Gastrocnemius medialis (tissue), 4 donors: ENCODE data around the gene LRRN2. TPM values are rescaled to one million over a fixed set of nuclear protein-coding genes. Genes with fewer than 3 reads are reported as not detected.

Experiments used
- ATAC-seq, 2 donors: fragments of 150-250 bp; one replicate each; pipeline ENCODE4 v1.9.1; 2016
- DNase-seq, 2 donors: peaks; one replicate each; pipeline ENCODE4 v3.0.0-alpha.2; 2019
- H3K27ac ChIP-seq, 4 donors: fragments of 200-600 bp; sonication (generic); 1 replicate in 1 of 4; 2 replicates in 3 of 4; pipeline ENCODE4 v1.5.1; 2016 to 2018; ENCODE audit warnings: mild to moderate bottlenecking in 2 of 4, moderate library complexity in 1 of 4
- H3K27me3 ChIP-seq, 3 donors: fragments of 200-600 bp; sonication (generic) in 2 of 3; 1 replicate in 1 of 3; 2 replicates in 2 of 3; pipeline versions ENCODE4 v1.5.1 to v1.6.0; 2016 to 2019; ENCODE audit warnings: mild to moderate bottlenecking in 1 of 3, moderate library complexity in 1 of 3
- H3K36me3 ChIP-seq, 2 donors: fragments of 200-600 bp; sonication (generic) in 1 of 2; one replicate each; pipeline ENCODE4 v1.5.1; 2017 to 2018
- H3K4me1 ChIP-seq, 2 donors: fragments of 200-600 bp; sonication (generic) in 1 of 2; one replicate each; pipeline ENCODE4 v1.5.1; 2016 to 2017; ENCODE audit warnings: mild to moderate bottlenecking in 2 of 2
- H3K4me3 ChIP-seq, 4 donors: fragments of 200-600 bp; sonication (generic) in 3 of 4; 1 replicate in 1 of 4; 2 replicates in 3 of 4; pipeline ENCODE4 v1.5.1; 2016 to 2019; ENCODE audit warnings: mild to moderate bottlenecking in 2 of 4
- H3K9me3 ChIP-seq, 3 donors: fragments of 200-600 bp; sonication (generic) in 2 of 3; 1 replicate in 1 of 3; 2 replicates in 2 of 3; pipeline ENCODE4 v1.5.1; 2016 to 2019
- POLR2A ChIP-seq, 2 donors: fragments of 450-650 bp; IDR thresholded peaks; one replicate each; pipeline ENCODE4 v1.6.1; 2017; ENCODE audit warnings: antibody characterized with exemption in 2 of 2, mild to moderate bottlenecking in 2 of 2, moderate library complexity in 2 of 2
- in situ Hi-C, 4 donors: fragments of 200-750 bp; cut with MboI; loops; one replicate each; pipeline versions ENCODE4 v1.15.0 to v1.8.0; 2017; ENCODE audit warnings: low sequenced_read_pairs in 4 of 4
- intact Hi-C: fragments of 100-400 bp; cut with DNase I; formaldehyde crosslinking; loops from one replicate; pipeline ENCODE4 v1.15.1; 2023; ENCODE audit warnings: low total_unique reads
- total RNA-seq, 4 donors: library from RNA; depleted of rRNA; stranded (reverse); fragments of >200 nt; gene quantifications; one replicate each; pipeline versions ENCODE4 v1.1.0 to v1.2.3, GENCODE V29; 2016
- TF ChIP-seq, protein P1 (sequence below), 5 experiments: fragments of 450-650 bp in 3 of 5; fragments of 200-600 bp in 2 of 5; sonication (generic) in 2 of 5; IDR thresholded peaks in 4 of 5; conservative IDR thresholded peaks in 1 of 5; 1 replicate in 4 of 5; 2 replicates in 1 of 5; pipeline ENCODE4 v1.5.1; 2016 to 2019; ENCODE audit warnings: antibody characterized with exemption in 5 of 5, mild to moderate bottlenecking in 3 of 5, moderate library complexity in 3 of 5

LRRN2 gene
- total RNA-seq, 4 donors from 2014 or later, result 0.46 to 1.1 (median 0.93) TPM

DNA sequence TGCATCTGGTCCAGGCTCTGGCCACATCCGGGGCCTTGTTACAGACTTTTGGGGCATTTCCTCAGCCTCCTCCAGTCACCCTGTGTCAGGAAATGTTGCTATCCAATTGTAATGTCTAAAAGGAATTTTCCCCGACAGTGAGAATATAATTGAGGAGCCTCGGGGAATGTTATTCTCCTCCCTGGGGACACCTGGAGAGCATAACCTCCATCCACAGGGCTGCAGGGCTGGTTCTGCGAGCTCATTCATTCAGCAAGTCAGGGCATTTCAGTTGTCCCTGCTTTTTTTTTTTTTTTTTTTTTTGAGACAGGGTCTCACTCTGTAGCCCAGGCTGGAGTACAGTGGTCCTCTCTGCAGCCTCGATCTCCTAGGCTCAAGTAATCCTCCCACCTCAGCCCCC is 96.7 kb downstream of the LRRN2 start:
- no peak overlapping the region for H3K4me3 ChIP-seq
- no peak for ATAC-seq
- H3K9me3 ChIP-seq, result no peaks in the 10 kb centered on the region
- intact Hi-C loops (no loop called here), in situ Hi-C loops (no loop called here)
- no peak for DNase-seq
- no peaks in the 10 kb centered on the region for H3K4me1 ChIP-seq
- no peak overlapping the region for H3K27ac ChIP-seq
- H3K36me3 ChIP-seq, result no peaks in the 10 kb centered on the region
- TF ChIP-seq, protein P1, sequence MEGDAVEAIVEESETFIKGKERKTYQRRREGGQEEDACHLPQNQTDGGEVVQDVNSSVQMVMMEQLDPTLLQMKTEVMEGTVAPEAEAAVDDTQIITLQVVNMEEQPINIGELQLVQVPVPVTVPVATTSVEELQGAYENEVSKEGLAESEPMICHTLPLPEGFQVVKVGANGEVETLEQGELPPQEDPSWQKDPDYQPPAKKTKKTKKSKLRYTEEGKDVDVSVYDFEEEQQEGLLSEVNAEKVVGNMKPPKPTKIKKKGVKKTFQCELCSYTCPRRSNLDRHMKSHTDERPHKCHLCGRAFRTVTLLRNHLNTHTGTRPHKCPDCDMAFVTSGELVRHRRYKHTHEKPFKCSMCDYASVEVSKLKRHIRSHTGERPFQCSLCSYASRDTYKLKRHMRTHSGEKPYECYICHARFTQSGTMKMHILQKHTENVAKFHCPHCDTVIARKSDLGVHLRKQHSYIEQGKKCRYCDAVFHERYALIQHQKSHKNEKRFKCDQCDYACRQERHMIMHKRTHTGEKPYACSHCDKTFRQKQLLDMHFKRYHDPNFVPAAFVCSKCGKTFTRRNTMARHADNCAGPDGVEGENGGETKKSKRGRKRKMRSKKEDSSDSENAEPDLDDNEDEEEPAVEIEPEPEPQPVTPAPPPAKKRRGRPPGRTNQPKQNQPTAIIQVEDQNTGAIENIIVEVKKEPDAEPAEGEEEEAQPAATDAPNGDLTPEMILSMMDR (IDR thresholded peaks at IDR 0.05 in 4 of 5, conservative IDR thresholded peaks at IDR 0.05 in 1 of 5), result no peak
- TF ChIP-seq POLR2A (IDR thresholded peaks at IDR 0.05), result no peak
- no peaks in the 10 kb centered on the region for H3K27me3 ChIP-seq

DNA sequence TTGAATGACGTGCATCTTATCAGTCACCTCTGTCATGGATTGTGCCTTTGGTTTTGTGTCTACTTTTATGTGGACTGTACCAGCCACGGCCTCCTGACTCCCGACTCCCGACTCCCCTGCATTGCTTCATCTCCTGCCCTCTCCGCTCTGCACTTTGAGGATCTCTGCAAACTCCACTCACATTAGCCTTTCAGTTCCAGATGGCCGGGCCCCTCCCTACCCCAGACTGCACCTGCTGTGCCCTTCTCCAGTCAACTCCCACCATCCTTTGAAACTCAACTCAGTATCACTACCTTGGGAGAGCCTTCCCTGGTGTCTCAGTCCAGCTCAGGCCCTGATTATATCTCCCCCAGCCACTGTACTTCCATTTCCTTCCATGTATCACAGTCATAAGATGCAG is 97.9 kb downstream of the LRRN2 start:
- Histone ChIP-seq H3K36me3 (no peaks in the 10 kb centered on the region), H3K9me3 (no peaks in the 10 kb centered on the region), H3K4me1 (no peaks in the 10 kb centered on the region), H3K27ac (no peak overlapping the region), H3K27me3 (no peaks in the 10 kb centered on the region), H3K4me3 (no peak overlapping the region)
- no peak for ATAC-seq
- no peak for TF ChIP-seq POLR2A (IDR thresholded peaks at IDR 0.05)
- TF ChIP-seq, protein P1 (IDR thresholded peaks at IDR 0.05 in 4 of 5, conservative IDR thresholded peaks at IDR 0.05 in 1 of 5), result no peak
- no peak for DNase-seq
- intact Hi-C loops, result no loop called here
- in situ Hi-C loops, result no loop called here

DNA sequence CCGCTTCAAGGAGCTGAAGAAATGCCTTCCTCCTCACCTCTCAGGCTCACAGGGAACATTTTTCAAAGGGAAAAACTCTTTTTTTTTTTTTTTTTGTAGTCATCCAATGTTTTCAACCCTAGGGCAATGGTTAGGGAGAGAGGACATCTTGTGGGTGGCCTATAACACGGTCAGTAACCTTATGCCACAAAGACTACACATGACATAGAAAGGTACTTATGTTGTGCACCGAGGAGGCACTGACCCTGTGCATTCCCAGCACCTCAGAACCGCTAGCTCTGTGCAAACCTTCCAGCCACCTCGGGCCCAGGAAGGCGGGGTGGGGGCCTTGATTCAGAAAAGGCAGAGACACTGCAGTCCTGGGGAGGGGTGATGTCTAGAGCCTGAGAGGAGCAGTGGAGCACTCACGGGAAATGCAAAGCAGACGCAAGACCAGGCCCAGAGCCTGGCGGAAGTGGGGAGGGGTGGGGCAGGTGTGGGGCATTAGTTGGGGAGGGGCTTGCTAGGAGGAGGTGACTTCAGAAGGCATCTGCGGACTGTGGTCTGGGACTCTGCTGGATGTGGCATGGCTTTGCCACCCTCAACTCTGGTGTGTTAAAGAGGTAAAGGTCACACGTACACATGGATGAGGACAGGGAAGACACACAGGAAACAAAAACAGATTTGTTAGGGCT is 100.7 kb downstream of the LRRN2 start:
- Histone ChIP-seq H3K4me3 (no peak overlapping the region), H3K27ac (no peak overlapping the region), H3K4me1 (no peaks in the 10 kb centered on the region), H3K27me3 (no peaks in the 10 kb centered on the region), H3K36me3 (no peaks in the 10 kb centered on the region), H3K9me3 (no peaks in the 10 kb centered on the region)
- in situ Hi-C loops, result no loop called here
- TF ChIP-seq POLR2A (IDR thresholded peaks at IDR 0.05), result no peak
- TF ChIP-seq, protein P1 (IDR thresholded peaks at IDR 0.05 in 4 of 5, conservative IDR thresholded peaks at IDR 0.05 in 1 of 5), result no peak
- DNase-seq (no peak), ATAC-seq (no peak)
- intact Hi-C loops, result no loop called here

DNA sequence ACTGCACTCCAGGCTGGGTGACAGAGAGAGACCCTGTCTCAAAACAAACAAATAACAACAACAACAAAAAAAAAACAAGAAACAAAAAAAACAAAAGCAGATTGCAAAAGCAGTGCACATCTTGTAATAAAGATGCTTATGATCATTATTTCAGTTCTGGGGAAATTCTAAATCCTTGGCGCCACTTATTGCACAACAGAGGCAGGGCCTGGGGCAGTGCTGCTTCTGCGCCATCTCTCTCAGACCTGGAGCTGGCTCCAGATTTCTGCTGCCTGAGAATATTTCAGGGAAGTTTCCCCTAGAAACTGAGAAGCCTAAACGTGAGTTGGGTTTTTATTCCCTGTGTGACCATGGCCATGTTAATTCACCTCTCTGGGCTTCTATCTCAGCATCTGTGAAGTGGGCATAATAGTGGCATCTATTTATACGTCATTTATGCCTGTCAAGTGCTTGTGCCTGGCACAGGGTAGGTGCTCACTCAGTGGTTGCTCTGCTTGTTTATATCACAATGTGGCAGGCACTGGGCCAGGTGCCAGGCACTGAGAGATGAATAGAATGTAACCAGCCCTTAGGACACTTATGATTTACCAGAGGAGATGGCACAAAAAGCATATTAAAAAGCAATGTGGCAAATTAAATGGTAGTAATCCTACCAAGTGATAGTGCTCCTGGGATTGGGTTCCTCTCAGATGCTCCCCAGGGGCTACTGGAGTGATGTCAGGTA is 101.5 kb downstream of the LRRN2 start:
- no peak for TF ChIP-seq POLR2A (IDR thresholded peaks at IDR 0.05)

DNA sequence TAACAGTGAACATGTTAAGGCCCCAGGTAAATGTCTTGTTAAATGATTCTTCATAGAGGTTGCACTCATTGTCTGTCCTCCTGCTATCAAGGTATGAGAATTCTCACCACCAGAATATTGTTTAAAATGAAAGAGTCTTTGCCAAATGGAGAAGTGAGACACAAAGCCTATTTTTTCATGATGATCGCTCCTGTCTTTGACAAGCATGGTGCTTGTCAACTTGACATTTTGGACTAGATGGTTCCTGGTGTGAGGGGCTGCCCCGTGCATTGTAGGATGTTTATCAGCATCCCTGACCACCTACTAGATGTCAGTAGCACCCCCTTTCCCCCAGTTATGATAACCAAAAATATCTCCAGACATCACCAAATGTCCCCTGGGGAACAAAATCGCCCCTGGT is 103.8 kb downstream of the LRRN2 start:
- H3K36me3 ChIP-seq, result no peaks in the 10 kb centered on the region
- no peaks in the 10 kb centered on the region for H3K27me3 ChIP-seq
- H3K4me3 ChIP-seq, result no peak overlapping the region
- TF ChIP-seq, protein P1 (IDR thresholded peaks at IDR 0.05 in 4 of 5, conservative IDR thresholded peaks at IDR 0.05 in 1 of 5), result no peak
- TF ChIP-seq POLR2A (IDR thresholded peaks at IDR 0.05), result no peak
- no peak overlapping the region for H3K27ac ChIP-seq
- DNase-seq (no peak), ATAC-seq (no peak)
- no peaks in the 10 kb centered on the region for H3K4me1 ChIP-seq
- in situ Hi-C loops, result no loop called here
- H3K9me3 ChIP-seq, result no peaks in the 10 kb centered on the region
- intact Hi-C loops, result no loop called here

More for the DNA sequence above, 101.5 kb downstream of the LRRN2 start:
- H3K27ac ChIP-seq, result no peak overlapping the region
- in situ Hi-C loops (no loop called here), intact Hi-C loops (no loop called here)
- no peak overlapping the region for H3K4me3 ChIP-seq
- H3K36me3 ChIP-seq, result no peaks in the 10 kb centered on the region
- ATAC-seq (no peak), DNase-seq (no peak)
- H3K9me3 ChIP-seq, result no peaks in the 10 kb centered on the region
- H3K27me3 ChIP-seq, result no peaks in the 10 kb centered on the region
- no peaks in the 10 kb centered on the region for H3K4me1 ChIP-seq
